GM21381 (cell line): ENCODE measurements around the gene SUV39H2.
A peak's percentile ranks its signal among the peaks of the same experiment; 100 is the strongest.
"Not testable (repeated sequence)": the region's sequence is repeated elsewhere in the genome, so short reads cannot be mapped to it uniquely, and the experiment has no call there.

Experiments
- ATAC-seq: cut with Tn5 transposase; IDR thresholded peaks from one replicate; pipeline ENCODE4 v1.9.1; 2021; ENCODE audit warnings: mild to moderate bottlenecking, moderate library complexity; ENCODE audit not compliant: unreplicated experiment

The SUV39H2 gene

DNA sequence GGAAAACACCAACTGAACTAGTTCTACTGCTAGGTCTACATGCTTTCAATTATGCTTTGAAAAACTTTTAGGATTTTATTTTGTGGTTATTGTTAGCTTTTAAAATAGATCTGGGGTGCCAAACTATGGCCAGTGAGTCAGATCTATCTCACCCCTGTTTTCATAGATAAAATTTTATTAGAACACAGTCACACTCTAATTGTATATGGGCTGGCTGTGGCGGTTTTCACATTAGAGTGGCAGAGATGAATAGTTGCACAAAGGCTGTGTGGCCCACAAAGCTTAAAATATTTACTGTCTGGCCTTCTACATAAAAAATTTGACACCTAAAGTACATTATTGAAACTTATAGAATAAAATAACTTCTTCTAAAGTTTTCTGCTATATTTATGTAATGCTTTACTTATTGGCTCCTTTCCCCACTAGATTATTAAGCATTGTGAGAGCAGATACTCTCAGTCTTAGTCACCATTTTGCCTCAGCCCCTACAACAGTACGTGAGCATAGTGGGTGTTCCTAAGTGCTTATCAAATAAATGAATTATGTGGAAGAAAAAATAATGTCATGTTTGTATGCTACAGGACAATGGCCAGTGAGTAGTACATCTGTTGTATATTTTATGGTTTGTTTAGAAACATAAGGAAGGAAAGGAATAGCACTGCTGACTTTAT, 5.4 kb upstream of the SUV39H2 start:
- peak; percentile 36 for ATAC-seq

DNA sequence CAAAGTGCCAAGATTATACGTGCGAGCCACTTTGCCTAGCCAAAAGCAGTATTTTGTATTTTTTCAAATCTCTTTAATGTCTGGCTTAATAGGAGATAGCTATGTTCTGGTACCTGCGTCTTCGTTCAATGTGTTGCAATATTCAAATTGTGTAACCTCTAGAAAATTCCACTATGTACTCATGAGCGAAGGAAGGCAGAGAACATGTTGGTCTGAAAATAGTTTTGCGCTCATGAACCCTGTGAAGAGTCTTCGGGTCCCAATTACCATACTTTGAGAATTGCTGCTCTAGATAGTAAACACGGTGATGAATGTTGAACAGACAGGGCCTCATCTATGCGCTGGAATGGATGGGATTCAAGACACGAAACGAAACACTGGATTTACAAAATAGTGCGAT, 2.7 kb upstream of the SUV39H2 start:
- ATAC-seq, result no peak

- no peak for ATAC-seq
Measured at GRCh38 chr10:14876764-14877163, 1.9 kb upstream of the SUV39H2 start.

DNA sequence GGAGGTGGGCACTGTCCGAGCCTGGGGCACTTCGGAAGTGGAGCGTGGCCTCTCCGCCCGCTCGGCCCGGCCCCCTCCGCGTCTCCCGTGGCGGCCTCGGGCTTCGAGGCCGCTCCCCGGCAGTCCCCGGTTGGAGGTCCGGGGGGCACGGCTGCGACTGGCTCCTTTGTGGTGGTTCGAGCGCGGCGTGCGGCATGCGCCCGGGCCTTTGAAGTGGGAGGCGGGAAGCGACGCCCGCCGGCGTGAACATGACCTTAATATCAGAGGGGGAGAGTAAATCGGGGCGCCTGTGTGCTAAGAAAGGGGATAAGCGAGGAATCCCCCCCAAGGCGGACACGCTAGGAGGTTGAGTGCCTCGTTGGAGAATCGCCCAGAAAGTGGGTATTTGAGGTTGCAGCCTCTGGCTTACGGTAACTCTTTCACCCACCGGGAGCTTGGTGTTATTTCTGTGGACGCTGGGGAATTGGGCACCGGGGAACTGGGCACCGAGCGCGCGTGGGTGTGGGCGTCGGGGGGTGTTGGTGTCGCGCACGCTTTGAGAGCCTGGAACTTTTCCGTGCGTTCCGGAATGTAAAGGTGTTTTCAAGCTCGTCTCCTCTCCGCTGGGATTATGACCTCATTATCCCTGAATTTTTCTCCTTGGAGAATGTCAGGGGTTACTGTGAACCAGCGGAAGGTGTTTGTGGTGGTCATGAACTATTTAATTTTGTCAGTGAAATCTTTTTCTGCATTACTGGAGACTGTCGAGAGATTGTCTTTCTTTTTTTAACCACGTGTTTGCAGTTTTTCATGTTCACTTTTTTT, 660 bp downstream of the SUV39H2 start:
- peak; percentile 2 for ATAC-seq

GRCh38 chr10:14879928-14880193, 1.2 kb downstream of the SUV39H2 start:
- no peak for ATAC-seq

DNA sequence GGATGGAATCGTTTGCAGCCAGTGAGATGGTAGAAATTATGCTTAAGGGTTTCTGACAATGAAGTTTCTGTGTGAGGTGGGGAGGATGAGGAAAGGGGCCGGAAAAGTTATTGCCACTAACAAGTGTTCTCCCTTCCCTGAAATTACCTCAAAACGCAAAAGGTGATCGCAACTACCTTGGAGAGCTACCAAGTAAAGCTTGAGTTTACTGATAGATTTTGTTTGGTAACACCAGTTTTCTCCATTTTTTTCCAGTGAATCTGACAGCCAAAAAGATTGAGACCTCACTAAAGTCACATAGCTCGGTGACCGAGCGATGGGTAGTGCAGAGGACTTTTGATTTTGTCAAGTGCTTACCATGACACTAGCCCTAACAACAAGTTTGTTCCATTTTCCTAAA, 1.6 kb downstream of the SUV39H2 start:
- no peak for ATAC-seq

DNA sequence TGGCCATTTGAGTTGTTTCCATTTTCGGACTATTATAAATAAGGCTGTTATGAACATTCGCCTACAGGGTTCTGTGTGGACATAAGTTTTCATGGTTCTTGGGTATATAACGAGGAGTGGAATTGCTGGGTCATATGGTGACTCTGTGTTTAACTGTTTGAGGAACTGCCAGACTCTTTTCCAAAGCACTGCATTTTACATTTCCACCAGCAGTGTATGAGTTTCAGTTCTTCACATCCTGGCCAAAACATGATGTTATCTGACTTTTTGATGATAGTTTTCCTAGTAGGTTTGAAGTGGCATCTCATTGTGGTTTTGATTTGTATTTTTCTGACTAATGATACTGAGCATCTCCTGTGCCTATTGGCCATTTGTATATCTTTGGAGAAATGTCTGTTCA, 5.4 kb downstream of the SUV39H2 start:
- ATAC-seq, result no peak

DNA sequence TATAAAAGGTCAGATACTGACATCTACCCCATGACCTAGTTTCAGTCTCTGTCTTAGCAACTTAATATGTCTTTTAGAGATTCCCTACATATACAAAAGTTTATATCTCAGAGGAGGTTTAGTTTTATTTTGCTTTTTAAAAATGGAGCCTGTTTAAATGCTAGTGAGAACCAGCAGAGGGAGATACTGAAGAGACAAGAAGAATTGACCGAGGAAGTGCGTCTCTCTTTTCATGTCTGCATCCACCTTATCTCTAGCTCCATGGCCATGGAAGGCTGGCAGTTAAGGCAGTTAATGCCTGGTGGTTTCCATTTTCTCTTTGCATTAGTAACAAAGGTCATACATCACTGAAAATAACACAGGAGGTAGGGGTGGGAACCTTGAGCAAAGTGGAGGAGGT, 10.7 kb downstream of the SUV39H2 start:
- no peak for ATAC-seq

GRCh38 chr10:14891151-14891550, 12.5 kb downstream of the SUV39H2 start:
- no peak for ATAC-seq

GRCh38 chr10:14904316-14904732, 25.7 kb downstream of the SUV39H2 start:
- no peak for ATAC-seq

- no peak for ATAC-seq
Measured at GRCh38 chr10:14904864-14905263, 26.2 kb downstream of the SUV39H2 start.

GRCh38 chr10:14905890-14906289, 27.2 kb downstream of the SUV39H2 start:
- no peak for ATAC-seq

DNA sequence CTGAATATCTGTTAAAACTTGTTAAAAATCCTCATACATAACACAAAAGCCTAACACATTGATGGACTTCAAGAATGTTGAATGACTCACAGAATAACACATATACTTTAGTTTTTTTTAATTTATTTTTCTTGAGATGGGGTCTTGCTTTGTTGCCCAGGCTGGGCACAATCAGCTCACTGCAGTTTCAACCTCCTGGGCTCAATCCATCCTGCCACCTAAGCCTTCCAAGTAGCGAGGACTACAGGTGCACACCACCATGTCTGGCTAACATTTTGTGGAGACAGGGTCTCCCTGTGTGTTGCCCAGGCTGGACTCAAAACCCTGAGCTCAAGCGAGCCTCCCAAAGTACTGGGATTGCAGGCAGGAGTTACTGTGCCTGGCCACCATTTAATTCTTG, 28.1 kb downstream of the SUV39H2 start:
- ATAC-seq, result no peak

DNA sequence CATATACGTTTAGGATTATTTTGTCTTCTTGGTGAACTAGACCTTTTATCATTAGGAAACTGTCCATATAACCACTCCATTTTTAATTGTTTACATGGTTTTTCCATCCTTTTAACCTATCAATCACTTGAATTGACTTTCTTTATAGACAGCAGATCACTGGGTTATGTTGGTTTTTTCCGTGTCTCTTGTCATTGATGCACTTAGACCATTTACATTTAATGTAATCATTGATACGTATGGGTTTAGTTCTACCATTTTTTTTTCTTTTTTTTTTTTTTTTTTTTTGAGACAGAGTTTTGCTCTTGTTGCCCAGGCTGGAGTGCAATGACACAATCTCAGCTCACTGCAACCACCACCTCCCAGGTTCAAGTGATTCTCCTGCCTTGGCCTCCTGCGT, 28.9 kb downstream of the SUV39H2 start:
- not testable (repeated sequence) for ATAC-seq

DNA sequence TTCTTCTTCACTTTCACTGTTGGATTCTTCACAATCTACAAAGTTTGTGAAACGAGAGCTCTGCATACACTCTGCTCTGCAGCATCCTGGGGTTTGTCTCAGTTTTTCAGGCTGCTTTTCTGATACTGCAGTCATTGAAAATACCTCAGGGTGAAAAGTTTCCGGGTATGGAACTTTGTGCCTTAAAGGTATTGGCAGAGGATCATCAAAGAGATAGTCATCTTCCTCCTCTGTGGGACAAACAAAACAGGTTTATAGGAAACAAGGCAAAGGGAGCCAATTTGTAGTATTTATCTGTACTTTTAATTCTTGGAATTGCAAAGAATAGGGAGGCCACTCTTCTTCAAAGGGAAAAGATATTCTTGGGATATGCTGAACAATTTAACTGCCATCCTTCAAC, 30.4 kb downstream of the SUV39H2 start:
- ATAC-seq, result no peak

GRCh38 chr10:14910953-14911352, 32.3 kb downstream of the SUV39H2 start:
- ATAC-seq, result no peak

DNA sequence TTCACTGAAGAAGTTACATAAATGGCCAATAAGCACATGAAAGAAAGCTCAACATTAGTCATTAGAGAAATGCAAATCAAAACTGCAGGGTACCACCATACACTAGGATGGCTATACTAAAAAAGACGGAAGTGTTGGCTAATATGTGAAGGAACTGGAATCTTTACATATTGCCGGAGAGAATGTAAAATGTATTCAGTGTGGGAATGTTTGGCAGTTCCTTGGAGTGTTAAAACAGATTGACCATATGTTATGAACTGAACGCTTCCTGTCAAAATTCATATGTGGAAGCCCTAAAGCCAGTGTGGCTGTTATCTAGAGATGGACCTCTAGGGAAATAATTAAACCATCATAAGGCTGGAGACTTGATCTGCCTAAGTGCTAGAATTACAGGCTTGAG, 33.1 kb downstream of the SUV39H2 start:
- ATAC-seq, result no peak

GRCh38 chr10:14916600-14916999, 37.9 kb downstream of the SUV39H2 start:
- ATAC-seq, result no peak

DNA sequence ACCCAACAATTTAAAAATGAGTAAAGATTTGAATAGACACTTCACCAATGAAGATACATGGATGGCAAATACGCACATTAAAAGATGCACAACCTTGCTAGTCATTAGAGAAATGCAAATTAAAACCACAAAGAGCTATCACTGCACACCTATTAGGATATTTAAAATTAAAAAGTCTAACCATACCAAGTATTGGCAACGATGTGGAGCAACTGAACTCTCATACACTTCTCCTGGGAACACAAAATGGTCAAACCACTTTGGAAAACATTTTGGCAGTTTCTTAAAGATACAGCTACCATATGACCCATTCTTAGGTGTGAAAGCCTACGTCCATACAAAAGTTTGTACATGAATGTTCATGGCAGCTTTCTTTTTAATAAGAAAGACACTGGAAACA, 39.2 kb downstream of the SUV39H2 start:
- no peak for ATAC-seq

- no peak for ATAC-seq
Measured at GRCh38 chr10:14918964-14919363, 40.3 kb downstream of the SUV39H2 start.

- ATAC-seq, result no peak
Measured at GRCh38 chr10:14924013-14924412, 45.3 kb downstream of the SUV39H2 start.

DNA sequence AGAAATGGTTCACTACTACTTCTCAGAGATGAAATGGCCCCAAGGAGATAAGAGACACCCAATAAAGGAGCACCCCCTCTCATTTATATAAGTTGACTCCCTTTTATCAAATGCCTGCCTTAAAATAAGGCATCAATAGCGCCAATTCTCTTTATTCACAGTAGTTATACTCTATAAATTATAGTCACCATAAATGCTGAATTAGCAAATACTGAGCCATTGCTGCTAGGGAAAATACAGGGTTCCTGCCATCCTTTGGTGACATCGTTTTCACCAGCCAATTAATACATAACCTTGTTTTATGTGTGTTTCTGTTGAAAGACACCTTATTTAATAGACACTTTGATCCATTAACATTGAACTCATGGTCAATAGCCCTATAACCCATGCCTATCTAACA, 46.6 kb downstream of the SUV39H2 start:
- ATAC-seq, result no peak

GRCh38 chr10:14926061-14926470, 47.4 kb downstream of the SUV39H2 start:
- peak; percentile 26 for ATAC-seq
